ENCODE data around the gene PRKCE.
A peak's percentile ranks its signal among the peaks of the same experiment; 100 is the strongest.

The PRKCE gene

DNA sequence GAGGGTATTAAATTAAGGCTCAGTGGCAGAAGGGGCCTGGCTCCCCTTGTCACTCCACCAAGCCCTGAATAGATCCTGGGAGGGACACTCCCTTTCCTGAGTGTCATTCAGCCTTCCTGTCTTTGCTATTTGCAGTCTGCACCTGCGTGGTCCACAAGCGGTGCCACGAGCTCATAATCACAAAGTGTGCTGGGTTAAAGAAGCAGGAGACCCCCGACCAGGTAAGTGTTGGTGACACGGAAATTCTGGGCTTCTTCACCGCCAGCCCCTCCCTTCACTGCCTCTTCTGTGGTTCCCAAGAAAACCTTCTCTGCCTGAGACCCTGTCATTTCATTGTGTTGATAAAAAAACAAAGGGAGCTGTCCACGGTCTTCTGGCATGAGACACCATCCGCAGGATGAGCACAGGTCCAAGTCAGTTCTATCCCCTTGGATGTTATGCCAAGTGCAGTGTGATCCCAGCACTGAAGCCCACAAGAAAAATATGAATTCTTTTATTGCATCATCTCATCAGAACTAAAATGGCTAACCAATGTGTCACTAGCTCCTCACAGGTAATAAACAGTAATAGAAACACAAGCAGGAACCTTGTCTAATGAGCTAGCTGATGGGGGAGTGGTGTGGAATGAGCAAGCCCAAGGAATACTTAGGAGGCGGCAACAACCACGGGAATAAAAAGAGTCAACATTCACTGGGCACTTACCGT is 328.8 kb downstream of the PRKCE start:
- DNase-seq, result no peak

DNA sequence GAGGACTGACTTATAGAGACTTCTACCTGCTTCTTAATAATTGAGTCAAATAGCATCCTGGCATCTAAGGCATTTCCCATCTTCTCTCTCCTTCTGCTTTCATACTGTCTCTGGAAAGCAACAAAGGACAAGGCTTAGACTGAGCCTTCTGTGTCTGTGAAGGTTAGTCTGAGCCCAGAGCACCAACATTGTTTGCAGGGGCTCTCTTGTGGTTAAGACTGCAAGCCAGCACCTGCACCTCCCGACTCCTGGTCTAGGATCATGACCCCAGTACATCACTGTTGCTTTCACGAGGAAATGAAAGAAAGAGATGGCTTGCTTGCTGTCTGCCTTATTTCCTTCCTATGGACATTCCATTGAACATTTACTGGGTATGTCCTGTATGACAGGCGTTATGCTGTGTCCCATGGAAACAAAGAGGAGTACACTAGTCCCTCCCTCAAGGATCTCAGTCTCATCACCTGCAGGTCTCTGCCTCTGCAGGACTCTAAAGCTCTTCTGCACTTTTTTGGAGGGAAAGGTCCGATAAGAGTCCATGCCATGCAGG is 330.0 kb downstream of the PRKCE start:
- no peak for DNase-seq

DNA sequence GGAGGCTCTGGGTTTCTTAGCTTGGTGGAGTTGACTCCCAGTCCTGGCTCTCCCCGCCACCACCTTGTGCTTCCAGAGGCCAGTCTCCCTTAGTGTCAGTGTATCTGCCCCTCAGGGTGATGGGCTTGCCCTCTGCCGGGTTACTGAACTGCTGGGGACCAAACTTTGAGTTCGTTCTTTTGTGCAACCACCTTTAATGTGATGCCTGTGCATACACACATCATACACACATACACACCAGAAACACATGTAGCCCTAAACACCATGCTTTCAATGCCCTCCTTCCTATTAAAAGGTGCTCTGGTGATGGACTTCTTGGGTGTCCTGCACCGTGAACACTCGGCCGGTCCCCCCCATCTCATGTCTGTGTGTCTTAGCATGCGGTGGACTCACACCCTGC is 330.6 kb downstream of the PRKCE start:
- DNase-seq, result no peak

DNA sequence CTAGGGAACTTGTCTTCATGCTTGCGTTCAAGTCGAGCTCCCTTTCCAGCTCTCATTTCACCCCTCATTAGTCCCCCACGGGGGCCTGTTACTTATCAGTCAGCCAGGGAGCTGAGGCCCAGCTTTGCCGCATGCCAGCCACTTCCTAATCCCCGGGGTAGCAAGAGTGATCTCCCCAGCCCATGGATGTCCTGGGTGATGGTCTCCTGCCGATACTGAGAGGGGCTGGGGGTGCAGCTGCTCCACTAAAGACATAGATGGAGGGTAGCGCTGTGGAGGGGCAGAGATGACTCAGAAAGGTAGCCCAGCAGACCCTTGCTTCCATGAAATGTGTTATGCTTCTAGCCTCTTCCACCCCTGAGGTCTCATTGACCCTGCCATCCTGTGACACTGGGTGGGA is 331.7 kb downstream of the PRKCE start:
- DNase-seq, result no peak

DNA sequence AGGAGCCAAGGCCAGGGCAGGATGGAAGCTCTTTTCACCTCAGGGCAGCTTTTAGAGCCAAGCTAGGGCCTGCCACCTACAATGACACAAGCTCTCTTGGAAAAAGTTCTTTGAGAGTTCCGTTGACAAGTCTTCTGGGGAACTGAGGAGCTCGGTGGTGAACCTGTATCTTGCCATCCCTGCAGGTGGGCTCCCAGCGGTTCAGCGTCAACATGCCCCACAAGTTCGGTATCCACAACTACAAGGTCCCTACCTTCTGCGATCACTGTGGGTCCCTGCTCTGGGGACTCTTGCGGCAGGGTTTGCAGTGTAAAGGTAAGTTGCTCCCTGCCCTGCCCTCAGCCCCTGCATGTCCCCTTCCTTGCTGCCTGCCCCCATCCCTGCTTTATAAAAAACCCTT is 332.9 kb downstream of the PRKCE start:
- DNase-seq, result no peak

DNA sequence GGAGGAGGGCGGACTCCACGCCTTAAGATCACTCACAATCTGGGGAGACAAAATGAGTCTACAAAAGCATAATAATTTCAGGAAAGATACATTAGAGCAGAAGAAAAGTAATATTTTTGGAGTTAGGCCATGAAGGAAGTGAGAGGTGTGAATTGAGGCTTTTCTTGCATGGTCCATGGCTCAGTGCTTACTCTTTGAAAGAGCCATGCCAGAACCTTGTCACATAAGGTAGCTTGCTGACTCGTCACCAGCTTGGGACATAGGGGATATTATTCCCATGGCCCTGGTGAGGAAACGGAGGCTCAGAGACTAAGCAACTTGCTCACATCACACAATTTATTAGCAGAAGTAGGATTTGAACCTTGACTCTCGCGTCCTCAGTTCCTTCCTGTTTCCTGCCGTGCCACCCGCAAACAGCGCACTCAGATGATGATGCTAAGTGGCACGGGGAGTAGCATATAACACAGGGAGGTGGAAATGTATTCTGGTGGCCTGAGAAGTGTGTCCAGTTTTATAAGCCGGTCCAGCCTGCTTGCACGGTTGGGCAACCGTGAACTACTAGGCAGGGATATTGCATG is 333.5 kb downstream of the PRKCE start:
- no peak for DNase-seq

DNA sequence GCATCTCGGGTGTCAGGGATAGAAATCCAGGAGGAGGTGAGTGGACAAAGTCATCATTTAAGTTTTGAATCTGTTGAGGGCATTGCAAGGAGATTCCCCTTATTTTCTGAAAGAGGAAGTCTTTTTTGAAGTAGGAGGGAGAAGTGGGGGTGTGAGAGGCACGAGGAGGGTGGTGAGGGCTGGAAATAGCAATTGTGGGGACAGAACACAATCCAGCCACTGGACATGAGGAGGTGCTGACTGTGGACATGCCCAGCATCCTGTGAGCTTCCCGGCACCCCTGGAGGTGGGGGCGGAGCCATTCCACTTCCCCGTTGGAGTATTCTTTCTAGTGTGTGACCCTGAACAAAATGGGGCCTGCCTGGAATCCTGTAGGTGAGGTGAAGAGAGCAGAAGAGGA is 335.0 kb downstream of the PRKCE start:
- DNase-seq, result no peak

DNA sequence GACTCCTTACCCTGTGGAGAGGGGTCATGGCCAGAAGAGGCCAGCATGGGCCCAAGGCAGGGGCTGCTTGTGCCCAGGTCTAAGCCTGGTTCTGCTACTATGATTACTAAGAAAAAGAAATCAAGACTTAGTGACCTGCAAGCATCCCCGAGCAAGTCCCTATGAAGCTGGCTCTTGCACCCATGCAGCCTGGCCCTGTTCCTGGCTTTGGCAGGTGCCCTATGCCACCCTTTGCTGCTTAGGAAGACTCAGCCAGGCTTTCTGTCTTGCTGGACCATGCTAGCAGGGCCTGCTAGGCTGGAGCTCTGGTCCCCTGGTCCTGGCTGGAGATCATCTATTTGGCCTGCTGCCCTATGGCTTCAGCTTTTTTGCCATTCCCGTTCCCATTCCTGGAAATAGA is 336.4 kb downstream of the PRKCE start:
- DNase-seq, result no peak

DNA sequence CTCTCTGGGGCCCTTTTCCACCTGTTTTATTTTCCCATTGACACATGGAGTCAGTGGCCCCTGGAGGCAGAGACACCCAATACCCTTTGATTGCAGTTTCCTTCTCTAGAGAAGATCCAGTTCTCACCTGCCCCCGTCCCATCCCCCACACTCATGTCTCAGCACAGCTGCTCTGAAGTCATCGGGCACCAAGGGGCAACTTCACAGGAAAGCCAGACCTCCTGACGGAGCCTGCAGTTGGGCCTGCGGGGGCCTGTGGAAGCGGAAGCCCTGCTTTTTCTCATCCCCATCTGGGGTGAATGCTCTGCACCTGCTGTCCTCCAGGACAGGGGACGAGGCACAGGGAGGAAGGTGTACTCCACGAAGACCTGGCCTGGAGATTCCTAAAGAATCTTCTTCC is 337.4 kb downstream of the PRKCE start:
- DNase-seq, result no peak

DNA sequence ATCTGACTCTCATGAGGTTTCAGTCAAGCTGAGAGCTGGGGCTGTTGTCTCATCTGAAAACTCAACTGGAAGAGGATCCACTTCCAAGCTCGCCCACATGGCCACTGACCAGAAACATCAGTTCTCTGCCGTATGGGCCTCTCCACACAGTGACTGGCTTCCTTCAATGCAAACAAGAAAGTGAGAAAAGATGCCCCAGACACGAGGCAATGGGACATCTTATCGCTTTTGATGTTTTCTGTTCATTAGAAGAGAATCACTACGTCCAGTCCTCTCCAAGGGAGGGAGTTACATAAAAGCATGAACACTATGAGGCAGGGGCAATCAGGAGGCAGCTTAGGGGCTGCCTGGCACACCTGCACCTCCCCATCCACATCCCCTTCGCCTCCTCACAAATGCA is 338.7 kb downstream of the PRKCE start:
- no peak for DNase-seq

DNA sequence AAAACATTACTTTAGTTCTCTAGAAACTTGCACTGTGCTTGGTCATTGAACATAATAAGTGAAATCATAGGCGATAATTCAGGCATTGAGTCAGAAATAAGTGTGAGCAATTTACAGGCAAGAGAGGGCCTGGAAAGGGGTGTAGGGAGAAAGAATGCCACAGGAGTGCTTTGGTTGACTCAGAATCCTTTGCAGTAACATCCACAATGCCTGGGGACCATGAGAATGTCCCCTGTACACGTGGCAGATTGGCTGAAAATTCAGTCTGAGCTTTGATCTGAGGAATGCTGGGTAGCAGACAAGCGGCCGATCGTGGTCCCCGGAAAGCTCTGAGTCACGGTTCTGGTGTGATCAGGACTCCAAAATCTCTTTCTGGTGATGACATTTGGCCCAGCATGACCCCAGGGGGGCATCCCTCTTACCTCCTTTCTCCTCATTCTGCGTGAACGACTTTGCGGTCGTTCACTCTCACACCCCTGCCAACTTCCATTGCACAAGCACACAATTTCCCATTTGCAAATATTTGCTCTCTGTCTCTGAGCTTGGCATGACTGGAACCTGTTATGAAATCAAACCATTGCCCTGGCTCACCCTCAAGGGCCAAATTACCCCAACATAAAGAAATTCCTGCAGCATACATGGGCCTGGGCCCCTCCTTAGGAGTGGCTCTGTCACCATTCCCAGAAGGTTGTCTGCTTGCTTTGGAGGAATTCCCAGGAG is 340.7 kb downstream of the PRKCE start:
- DNase-seq, result no peak

DNA sequence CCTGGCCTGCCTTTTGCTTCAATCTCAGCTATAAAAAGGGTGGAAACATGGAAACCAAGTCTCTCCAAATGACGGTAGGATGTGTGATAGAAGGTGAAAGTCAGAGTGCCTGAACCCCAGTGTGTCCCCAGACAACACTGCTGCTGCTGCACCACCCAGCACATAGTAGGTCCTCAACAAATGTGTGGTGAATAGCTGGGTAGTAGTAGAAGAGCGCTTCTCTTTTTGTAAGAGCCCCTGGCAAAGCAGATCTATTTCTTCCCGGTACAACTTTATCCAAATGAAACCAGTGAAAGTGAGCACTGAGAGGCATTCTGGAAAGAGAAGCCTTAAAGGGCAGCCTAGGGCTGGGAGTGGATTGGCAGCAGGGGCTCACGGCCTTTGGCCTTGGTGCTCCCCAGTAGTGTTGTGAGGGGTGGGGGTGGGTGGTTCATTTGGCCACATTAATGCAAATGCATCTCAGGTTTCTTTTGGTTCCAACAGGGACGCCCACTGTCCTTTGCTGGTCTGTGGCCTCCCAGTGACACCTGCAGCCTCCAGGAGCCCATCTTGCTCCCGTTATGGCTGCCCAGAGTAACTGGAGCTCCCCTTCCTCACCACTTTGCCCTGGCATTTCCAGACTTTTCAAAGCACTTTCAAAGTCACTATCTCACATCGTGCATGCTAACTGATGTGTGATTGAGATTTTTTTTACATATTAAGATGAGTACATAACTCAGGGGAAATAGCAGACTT is 341.4 kb downstream of the PRKCE start:
- no peak for DNase-seq

DNA sequence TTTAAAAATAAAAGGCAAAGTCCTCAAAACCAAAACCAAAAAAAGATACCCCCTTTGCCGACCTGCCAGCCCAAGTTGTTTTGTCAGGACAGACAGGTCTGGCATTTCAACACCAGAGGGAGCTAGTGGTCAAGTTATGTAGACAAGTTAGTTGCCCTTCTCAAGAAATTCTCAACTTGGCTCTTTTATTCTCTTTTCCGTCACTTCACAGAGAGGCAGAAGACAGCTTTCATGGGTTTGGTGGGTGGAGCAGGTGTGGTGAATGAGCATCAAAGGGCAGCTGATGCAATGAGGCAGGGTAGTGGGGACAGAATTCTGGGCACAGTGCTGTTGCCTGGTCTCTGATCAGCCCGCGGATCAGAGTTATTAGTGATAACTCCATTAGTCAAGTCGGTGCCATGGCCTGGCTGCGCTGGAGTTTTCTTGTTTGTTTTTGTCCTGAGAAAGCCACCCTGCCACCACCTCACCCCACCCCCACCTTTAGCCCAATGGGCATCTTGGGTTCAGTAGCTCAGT is 342.1 kb downstream of the PRKCE start:
- peak; percentile 53 for DNase-seq

DNA sequence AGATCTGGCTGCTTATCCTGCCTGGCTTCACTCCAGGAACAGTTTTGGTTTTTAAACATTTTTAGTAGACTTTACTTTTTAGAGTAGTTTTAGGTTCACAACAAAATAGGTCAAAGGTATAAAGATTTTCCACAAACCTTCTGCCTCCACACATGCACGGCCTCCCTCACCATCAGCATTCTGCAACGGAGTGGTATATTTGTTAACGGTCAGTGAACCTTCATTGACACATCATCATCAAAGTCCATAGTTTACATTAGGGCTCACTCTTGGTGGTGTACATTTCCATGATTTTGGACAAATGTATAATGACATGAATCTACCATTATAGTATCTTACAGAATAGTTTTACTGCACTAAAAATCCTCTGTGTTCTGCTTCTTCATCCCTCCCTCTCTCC is 342.6 kb downstream of the PRKCE start:
- DNase-seq, result no peak

DNA sequence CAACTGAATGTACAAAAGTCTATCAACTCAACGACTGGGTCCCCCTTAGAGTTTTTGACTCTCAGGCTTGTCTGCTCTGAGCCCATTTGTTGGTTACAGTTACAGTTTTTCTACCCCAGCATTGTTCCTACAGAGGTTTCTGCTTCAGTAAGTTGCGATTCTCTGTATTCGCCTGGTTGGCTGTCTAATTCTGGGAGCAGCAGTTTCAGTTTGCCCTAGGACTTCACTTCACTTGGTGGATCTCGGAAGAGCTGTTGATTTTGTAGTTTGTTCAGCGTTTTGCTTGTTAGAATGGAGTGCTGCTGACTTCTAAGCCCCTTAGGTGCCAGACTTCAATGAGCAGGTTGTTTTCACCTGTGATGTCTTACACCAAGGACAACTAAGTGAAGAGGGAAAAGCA is 349.2 kb downstream of the PRKCE start:
- no peak for DNase-seq

DNA sequence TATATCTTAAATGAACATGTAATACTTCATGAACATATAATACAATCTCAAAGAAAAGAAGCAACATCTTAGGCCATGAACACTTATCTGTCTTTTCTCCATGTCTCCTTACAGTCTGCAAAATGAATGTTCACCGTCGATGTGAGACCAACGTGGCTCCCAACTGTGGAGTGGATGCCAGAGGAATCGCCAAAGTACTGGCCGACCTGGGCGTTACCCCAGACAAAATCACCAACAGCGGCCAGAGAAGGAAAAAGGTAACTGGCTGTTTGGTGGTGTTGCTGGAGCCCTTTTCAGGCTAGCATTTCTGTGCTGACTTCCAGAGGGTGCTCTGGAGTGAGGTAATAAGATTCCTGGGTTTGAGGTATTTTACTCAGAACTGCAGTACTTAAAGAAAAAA is 349.8 kb downstream of the PRKCE start:
- DNase-seq, result no peak

DNA sequence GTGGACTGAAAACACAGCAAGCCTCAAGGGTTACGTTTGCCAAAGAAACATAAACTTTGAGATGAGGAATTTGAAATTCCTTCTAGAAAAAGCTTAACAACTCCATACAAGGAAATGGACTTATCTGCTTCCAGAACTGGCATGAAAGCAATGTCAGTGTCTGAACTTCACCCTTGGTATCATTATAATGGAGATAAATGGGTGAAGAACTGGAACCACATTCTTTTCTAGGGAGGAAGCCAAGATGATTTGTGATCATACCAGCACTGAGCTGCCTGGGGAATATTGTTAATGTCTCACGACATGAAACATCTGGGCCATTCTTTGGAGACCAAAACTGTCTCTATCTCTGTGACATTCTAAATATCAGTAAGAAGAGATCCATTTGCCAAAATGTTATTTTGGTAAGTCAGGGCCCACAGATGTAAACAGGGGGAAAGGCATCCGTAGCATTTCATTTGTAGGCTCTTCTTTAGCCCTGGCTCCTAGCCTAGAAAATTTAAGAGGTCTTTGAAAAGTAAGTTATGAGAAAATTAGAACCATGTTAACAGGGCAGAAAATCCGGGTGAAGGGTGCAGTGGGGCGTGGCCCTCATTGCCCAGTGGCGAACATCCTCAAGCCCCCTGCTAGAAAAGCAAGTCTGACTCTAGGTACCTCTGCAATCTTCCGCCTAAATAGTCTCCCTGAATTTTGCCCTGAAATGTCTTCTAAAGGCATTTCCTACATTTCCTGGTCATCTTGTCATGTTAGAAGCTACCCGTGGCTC is 350.4 kb downstream of the PRKCE start:
- DNase-seq, result no peak

DNA sequence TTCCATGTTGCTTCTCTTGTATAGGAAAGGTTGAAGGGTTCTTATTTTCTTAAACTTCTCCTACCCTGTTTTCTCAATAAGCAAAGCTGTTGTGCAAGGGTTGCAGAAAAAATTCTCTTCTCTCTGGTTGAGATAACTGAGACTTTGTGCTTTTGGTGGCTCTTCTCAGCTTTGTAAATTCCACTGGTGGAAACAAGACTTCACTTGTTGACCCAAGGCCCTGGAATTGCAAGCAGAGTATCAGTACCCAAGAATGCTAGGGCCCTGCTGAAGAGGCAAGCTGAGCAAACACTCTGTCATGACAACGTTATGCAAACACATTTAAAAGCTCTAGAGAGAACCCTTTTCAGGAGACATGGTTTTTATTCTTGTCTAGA is 351.0 kb downstream of the PRKCE start:
- no peak for DNase-seq

DNA sequence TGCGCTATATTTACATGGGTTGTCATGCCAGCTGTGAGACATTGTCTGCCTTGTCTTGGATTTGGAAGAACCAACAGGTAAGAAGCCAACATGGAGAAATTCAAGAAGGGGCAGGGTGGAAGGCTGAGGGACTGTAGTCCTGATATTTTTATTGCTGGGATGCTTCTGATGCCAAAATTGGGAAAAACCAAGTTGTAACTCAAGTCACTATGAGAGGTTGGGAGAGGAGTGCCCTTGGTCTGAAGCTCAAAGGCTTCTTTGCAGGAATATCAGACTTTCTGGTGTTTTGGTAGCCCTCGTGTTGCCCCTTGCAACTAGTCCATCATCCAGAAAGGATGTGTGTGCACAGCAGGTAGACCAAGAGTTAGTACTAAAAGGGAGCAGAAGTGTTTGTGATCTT is 351.5 kb downstream of the PRKCE start:
- DNase-seq, result no peak

DNA sequence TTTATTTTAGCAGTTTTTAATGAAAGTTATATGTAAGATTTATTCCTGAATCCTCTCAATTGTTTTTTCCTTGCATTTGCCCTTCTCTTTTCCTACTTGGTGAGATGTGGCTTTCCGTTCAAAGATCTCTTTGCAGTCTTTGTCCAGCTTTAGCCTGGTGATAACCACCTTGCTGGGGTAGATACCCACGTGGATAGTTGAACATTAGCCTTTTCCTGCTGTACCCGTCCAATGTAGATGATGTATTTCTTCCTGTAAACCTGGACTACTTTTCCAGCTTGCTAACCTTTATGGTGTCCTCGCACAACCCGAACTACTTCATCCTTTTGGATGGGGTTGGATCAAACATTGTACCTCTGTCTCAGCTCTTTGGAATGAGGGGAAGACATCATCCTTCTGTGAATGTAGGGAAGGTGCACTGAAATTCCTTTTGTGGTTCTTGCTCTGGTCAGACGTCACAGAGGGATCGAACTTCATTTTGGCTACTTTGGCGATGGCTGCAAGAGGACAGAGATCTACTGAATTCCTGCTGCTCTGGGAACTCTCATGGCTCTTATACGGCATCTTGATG is 352.5 kb downstream of the PRKCE start:
- DNase-seq, result no peak

DNA sequence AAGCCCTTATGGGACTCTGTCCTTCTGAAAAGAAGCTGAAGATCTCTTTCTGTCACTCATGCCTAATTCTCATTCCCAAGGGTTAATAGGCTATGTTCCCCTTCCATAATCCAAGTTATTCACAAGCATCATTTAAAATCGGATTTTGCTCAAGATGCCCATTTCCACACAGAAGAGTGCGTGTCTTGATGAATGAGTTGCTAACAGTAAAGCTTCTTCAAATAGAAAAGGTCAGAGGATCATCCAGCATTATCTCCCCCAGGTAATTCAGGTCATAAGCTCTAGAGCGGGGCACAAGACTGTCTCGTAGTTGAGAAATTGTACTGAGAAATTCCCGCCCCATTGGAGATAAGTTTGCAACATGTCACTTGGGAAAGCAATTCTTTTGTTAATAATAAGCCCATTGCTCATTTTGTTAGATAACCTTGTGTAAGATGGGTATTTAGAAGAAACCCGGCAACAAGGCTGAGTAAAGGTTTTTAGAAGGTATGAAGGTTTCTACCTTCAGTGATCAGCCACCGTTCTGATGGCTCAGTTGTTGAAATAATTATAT is 355.1 kb downstream of the PRKCE start:
- no peak for DNase-seq

DNA sequence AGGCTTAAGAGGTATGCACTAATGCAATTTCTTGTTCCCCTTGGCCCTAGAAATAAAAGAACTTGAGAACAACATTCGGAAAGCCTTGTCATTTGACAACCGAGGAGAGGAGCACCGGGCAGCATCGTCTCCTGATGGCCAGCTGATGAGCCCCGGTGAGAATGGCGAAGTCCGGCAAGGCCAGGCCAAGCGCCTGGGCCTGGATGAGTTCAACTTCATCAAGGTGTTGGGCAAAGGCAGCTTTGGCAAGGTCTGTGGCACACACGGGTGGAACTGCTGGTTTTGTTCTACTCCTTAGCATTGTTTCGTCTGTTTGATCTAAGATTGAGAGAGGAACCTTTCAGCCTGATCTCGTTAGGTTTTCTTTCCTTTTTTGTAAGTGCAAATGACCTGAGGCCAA is 355.9 kb downstream of the PRKCE start:
- no peak for DNase-seq
